ENCODE data around the gene GRK5.

The GRK5 gene

GRCh38 chr10:119165171-119166117, 41.9 kb upstream of the GRK5 start, which contains the start of gene SFXN4:
SFXN4 (minus strand) TSS chr10:119165714; CDS start chr10:119165647, 67 bp downstream.
- H4K8ac ChIP-seq (ENCODE audit: low read depth, low read length) = no peak within 1 kb of the TSS

GRCh38 chr10:119166118-119166500, 41.3 kb upstream of the GRK5 start:
- H3K36me3 ChIP-seq (replicated peaks in 1 of 2; ENCODE audit: control insufficient read depth in 2 of 2, insufficient read depth in 2 of 2, low read length in 2 of 2) = peaks cover 15 to 51% of the 10 kb centered on the region in 2 donors

More at GRCh38 chr10:119165171-119166117, 41.9 kb upstream of the GRK5 start, which contains the start of gene SFXN4:
- H3K27me3 ChIP-seq (ENCODE audit: control insufficient read depth in 3 of 3, insufficient read depth in 3 of 3, low read depth in 1 of 3, low read length in 3 of 3) = peaks cover 0 to 2% (median 0%) of the 10 kb centered on the region in 3 experiments
- H3K23ac ChIP-seq (ENCODE audit: low read depth, low read length, poor library complexity) = peak within 1 kb of the TSS; percentile 98
- peak within 1 kb of the TSS; percentile 53 to 90 for H3K4me3 ChIP-seq (ENCODE audit: low read length in 2 of 2)
- H3K36me3 ChIP-seq (replicated peaks in 1 of 2; ENCODE audit: control insufficient read depth in 2 of 2, insufficient read depth in 2 of 2, low read length in 2 of 2) = peaks cover 15 to 51% of the 10 kb centered on the region in 2 donors
- peak within 1 kb of the TSS; percentile 68 for H2BK5ac ChIP-seq (ENCODE audit: low read length)
- H3K4me2 ChIP-seq (ENCODE audit: insufficient read depth, low read length, poor library complexity, severe bottlenecking) = peak within 1 kb of the TSS; percentile 98
- H3K18ac ChIP-seq (ENCODE audit: low read length) = peak within 1 kb of the TSS; percentile 98
- no peak within 1 kb of the TSS for H2BK120ac ChIP-seq (ENCODE audit: low read depth, low read length)
- peak within 1 kb of the TSS; percentile 98 for H3K14ac ChIP-seq (ENCODE audit: low read length)
- peak; percentile 51 for DNase-seq (ENCODE audit: low spot score)
- H3K9ac ChIP-seq (ENCODE audit: low read depth, low read length, poor library complexity) = peak within 1 kb of the TSS; percentile 94
- H4K91ac ChIP-seq (ENCODE audit: low read depth, low read length, poor library complexity) = no peak within 1 kb of the TSS
- H2AK5ac ChIP-seq (ENCODE audit: low read depth, low read length) = peak within 1 kb of the TSS; percentile 64
- no peaks in the 10 kb centered on the region for H3K9me3 ChIP-seq (replicated peaks in 1 of 2; ENCODE audit: control insufficient read depth in 2 of 2, insufficient read depth in 1 of 2, low read depth in 1 of 2, low read length in 2 of 2)
- peaks cover 2% of the 10 kb centered on the region for H3K79me1 ChIP-seq (ENCODE audit: low read depth, low read length)
- no CpG with 5 or more reads among the region's 90 CpGs for WGBS, 2 donors (ENCODE audit: extremely low coverage in 2 of 2, insufficient read length in 2 of 2, insufficient replicate concordance in 1 of 2)
- H3K4me1 ChIP-seq (ENCODE audit: control insufficient read depth in 2 of 2, insufficient read depth in 1 of 2, low read depth in 1 of 2, low read length in 2 of 2) = peaks cover 10 to 12% of the 10 kb centered on the region in 2 donors
- peak within 1 kb of the TSS; percentile 52 for H2BK12ac ChIP-seq (ENCODE audit: low read length)
- H2BK15ac ChIP-seq (ENCODE audit: low read length) = peak within 1 kb of the TSS; percentile 75
- H3K27ac ChIP-seq (replicated peaks; ENCODE audit: low read length) = no peak within 1 kb of the TSS
- H3K4ac ChIP-seq (ENCODE audit: low read length) = no peak within 1 kb of the TSS
- peak within 1 kb of the TSS; percentile 99 for H2AFZ ChIP-seq (ENCODE audit: low read length)

GRCh38 chr10:119166564-119166963, 40.8 kb upstream of the GRK5 start:
- Histone ChIP-seq H2AFZ (ENCODE audit: low read length) (no peak overlapping the region), H3K27me3 (ENCODE audit: control insufficient read depth in 3 of 3, insufficient read depth in 3 of 3, low read depth in 1 of 3, low read length in 3 of 3) (peaks cover 0 to 2% (median 0%) of the 10 kb centered on the region in 3 experiments), H3K14ac (ENCODE audit: low read length) (no peak overlapping the region), H3K9ac (ENCODE audit: low read depth, low read length, poor library complexity) (no peak overlapping the region), H3K4me3 (ENCODE audit: low read length in 2 of 2) (no peak overlapping the region), H2BK120ac (ENCODE audit: low read depth, low read length) (no peak overlapping the region), H3K79me1 (ENCODE audit: low read depth, low read length) (peaks cover 2% of the 10 kb centered on the region), H2BK12ac (ENCODE audit: low read length) (no peak overlapping the region), H4K8ac (ENCODE audit: low read depth, low read length) (no peak overlapping the region), H2BK15ac (ENCODE audit: low read length) (no peak overlapping the region), H2BK5ac (ENCODE audit: low read length) (no peak overlapping the region), H3K9me3 (replicated peaks in 1 of 2; ENCODE audit: control insufficient read depth in 2 of 2, insufficient read depth in 1 of 2, low read depth in 1 of 2, low read length in 2 of 2) (no peaks in the 10 kb centered on the region), H3K27ac (replicated peaks; ENCODE audit: low read length) (no peak overlapping the region), H3K36me3 (replicated peaks in 1 of 2; ENCODE audit: control insufficient read depth in 2 of 2, insufficient read depth in 2 of 2, low read length in 2 of 2) (peaks cover 19 to 53% of the 10 kb centered on the region in 2 donors), H4K91ac (ENCODE audit: low read depth, low read length, poor library complexity) (no peak overlapping the region), H3K4ac (ENCODE audit: low read length) (no peak overlapping the region), H3K18ac (ENCODE audit: low read length) (no peak overlapping the region), H3K4me1 (ENCODE audit: control insufficient read depth in 2 of 2, insufficient read depth in 1 of 2, low read depth in 1 of 2, low read length in 2 of 2) (peaks cover 10 to 12% of the 10 kb centered on the region in 2 donors), H3K23ac (ENCODE audit: low read depth, low read length, poor library complexity) (no peak overlapping the region), H3K4me2 (ENCODE audit: insufficient read depth, low read length, poor library complexity, severe bottlenecking) (no peak overlapping the region), H2AK5ac (ENCODE audit: low read depth, low read length) (peak overlapping the region; percentile 64)
- no CpG with 5 or more reads among the region's 8 CpGs for WGBS, 2 donors (ENCODE audit: extremely low coverage in 2 of 2, insufficient read length in 2 of 2, insufficient replicate concordance in 1 of 2)
- DNase-seq (ENCODE audit: low spot score) = no peak

More at GRCh38 chr10:119166118-119166500, 41.3 kb upstream of the GRK5 start:
- Histone ChIP-seq H4K8ac (ENCODE audit: low read depth, low read length) (no peak overlapping the region), H2AK5ac (ENCODE audit: low read depth, low read length) (peak overlapping the region; percentile 64), H3K4me1 (ENCODE audit: control insufficient read depth in 2 of 2, insufficient read depth in 1 of 2, low read depth in 1 of 2, low read length in 2 of 2) (peaks cover 10 to 12% of the 10 kb centered on the region in 2 donors), H3K18ac (ENCODE audit: low read length) (peak overlapping the region; percentile 98), H4K91ac (ENCODE audit: low read depth, low read length, poor library complexity) (no peak overlapping the region), H3K4me2 (ENCODE audit: insufficient read depth, low read length, poor library complexity, severe bottlenecking) (peak overlapping the region; percentile 98), H3K4ac (ENCODE audit: low read length) (no peak overlapping the region), H2AFZ (ENCODE audit: low read length) (peak overlapping the region; percentile 99), H3K23ac (ENCODE audit: low read depth, low read length, poor library complexity) (peak overlapping the region; percentile 98), H2BK12ac (ENCODE audit: low read length) (no peak overlapping the region), H3K9me3 (replicated peaks in 1 of 2; ENCODE audit: control insufficient read depth in 2 of 2, insufficient read depth in 1 of 2, low read depth in 1 of 2, low read length in 2 of 2) (no peaks in the 10 kb centered on the region), H3K79me1 (ENCODE audit: low read depth, low read length) (peaks cover 2% of the 10 kb centered on the region), H2BK120ac (ENCODE audit: low read depth, low read length) (no peak overlapping the region), H2BK5ac (ENCODE audit: low read length) (peak overlapping the region; percentile 68), H3K27me3 (ENCODE audit: control insufficient read depth in 3 of 3, insufficient read depth in 3 of 3, low read depth in 1 of 3, low read length in 3 of 3) (peaks cover 0 to 2% (median 0%) of the 10 kb centered on the region in 3 experiments), H2BK15ac (ENCODE audit: low read length) (no peak overlapping the region), H3K4me3 (ENCODE audit: low read length in 2 of 2) (peak overlapping the region; percentile 53 to 90), H3K27ac (replicated peaks; ENCODE audit: low read length) (no peak overlapping the region), H3K9ac (ENCODE audit: low read depth, low read length, poor library complexity) (peak overlapping the region; percentile 80), H3K14ac (ENCODE audit: low read length) (no peak overlapping the region)
- WGBS, 2 donors (ENCODE audit: extremely low coverage in 2 of 2, insufficient read length in 2 of 2, insufficient replicate concordance in 1 of 2) = no CpG with 5 or more reads among the region's 7 CpGs
- DNase-seq (ENCODE audit: low spot score) = no peak

- Histone ChIP-seq H3K23ac (ENCODE audit: low read depth, low read length, poor library complexity) (no peak overlapping the region), H3K4me1 (ENCODE audit: control insufficient read depth in 2 of 2, insufficient read depth in 1 of 2, low read depth in 1 of 2, low read length in 2 of 2) (peaks cover 10 to 12% of the 10 kb centered on the region in 2 donors), H2BK12ac (ENCODE audit: low read length) (no peak overlapping the region), H2AFZ (ENCODE audit: low read length) (no peak overlapping the region), H3K9me3 (replicated peaks in 1 of 2; ENCODE audit: control insufficient read depth in 2 of 2, insufficient read depth in 1 of 2, low read depth in 1 of 2, low read length in 2 of 2) (peaks cover 0 to 1% of the 10 kb centered on the region in 2 donors), H2BK15ac (ENCODE audit: low read length) (no peak overlapping the region), H3K9ac (ENCODE audit: low read depth, low read length, poor library complexity) (no peak overlapping the region), H2BK5ac (ENCODE audit: low read length) (no peak overlapping the region), H3K27me3 (ENCODE audit: control insufficient read depth in 3 of 3, insufficient read depth in 3 of 3, low read depth in 1 of 3, low read length in 3 of 3) (peaks cover 0 to 2% (median 0%) of the 10 kb centered on the region in 3 experiments), H3K36me3 (replicated peaks in 1 of 2; ENCODE audit: control insufficient read depth in 2 of 2, insufficient read depth in 2 of 2, low read length in 2 of 2) (peaks cover 22 to 54% of the 10 kb centered on the region in 2 donors), H3K18ac (ENCODE audit: low read length) (no peak overlapping the region), H3K4ac (ENCODE audit: low read length) (no peak overlapping the region), H3K4me2 (ENCODE audit: insufficient read depth, low read length, poor library complexity, severe bottlenecking) (no peak overlapping the region), H3K79me1 (ENCODE audit: low read depth, low read length) (peaks cover 2% of the 10 kb centered on the region), H4K8ac (ENCODE audit: low read depth, low read length) (no peak overlapping the region), H2AK5ac (ENCODE audit: low read depth, low read length) (no peak overlapping the region), H3K27ac (replicated peaks; ENCODE audit: low read length) (no peak overlapping the region), H2BK120ac (ENCODE audit: low read depth, low read length) (no peak overlapping the region), H3K14ac (ENCODE audit: low read length) (no peak overlapping the region), H4K91ac (ENCODE audit: low read depth, low read length, poor library complexity) (no peak overlapping the region), H3K4me3 (ENCODE audit: low read length in 2 of 2) (no peak overlapping the region)
- 100% methylated on average over 1 of the region's 8 CpGs; no CpG with 5 or more reads in 1 of the 2 donors for WGBS, 2 donors (ENCODE audit: extremely low coverage in 2 of 2, insufficient read length in 2 of 2, insufficient replicate concordance in 1 of 2)
- DNase-seq (ENCODE audit: low spot score) = no peak
Measured at GRCh38 chr10:119167041-119167440, 40.3 kb upstream of the GRK5 start.
